GM06990 (cell line): ENCODE measurements around the gene SCIN.
"Not testable (repeated sequence)": the region's sequence is repeated elsewhere in the genome, so short reads cannot be mapped to it uniquely, and the experiment has no call there.

ENCODE experiments used
- DNase-seq: peaks from one replicate; pipeline ENCODE4 v3.0.0-alpha.2; 2011; ENCODE audit not compliant: insufficient read length; ENCODE audit errors: extremely low read depth
- H3K27me3 ChIP-seq: replicated peaks from 2 replicates; pipeline ENCODE4 v1.6.0; 2011; ENCODE audit warnings: low read length; ENCODE audit not compliant: control insufficient read depth, insufficient read depth
- H3K36me3 ChIP-seq: 2 replicates; pipeline ENCODE4 v1.5.1; 2011; ENCODE audit warnings: low read length; ENCODE audit not compliant: control insufficient read depth, insufficient read depth
- H3K4me3 ChIP-seq: replicated peaks from 2 replicates; pipeline ENCODE4 v1.5.1; 2011; ENCODE audit warnings: low read depth, mild to moderate bottlenecking, control low read depth, low read length
- CTCF ChIP-seq: IDR thresholded peaks from 2 replicates; pipeline ENCODE4 v1.5.1; 2011; ENCODE audit warnings: low read length, control low read depth, mild to moderate bottlenecking, inconsistent platforms; ENCODE audit not compliant: insufficient read depth, poor library complexity, severe bottlenecking

SCIN gene

GRCh38 chr7:12641196-12641595 is 70.7 kb downstream of the SCIN start:
- TF ChIP-seq CTCF, result no peak
- no peak for DNase-seq
- Histone ChIP-seq H3K4me3 (no peak overlapping the region), H3K27me3 (no peaks in the 10 kb centered on the region), H3K36me3 (no peaks in the 10 kb centered on the region)

DNA sequence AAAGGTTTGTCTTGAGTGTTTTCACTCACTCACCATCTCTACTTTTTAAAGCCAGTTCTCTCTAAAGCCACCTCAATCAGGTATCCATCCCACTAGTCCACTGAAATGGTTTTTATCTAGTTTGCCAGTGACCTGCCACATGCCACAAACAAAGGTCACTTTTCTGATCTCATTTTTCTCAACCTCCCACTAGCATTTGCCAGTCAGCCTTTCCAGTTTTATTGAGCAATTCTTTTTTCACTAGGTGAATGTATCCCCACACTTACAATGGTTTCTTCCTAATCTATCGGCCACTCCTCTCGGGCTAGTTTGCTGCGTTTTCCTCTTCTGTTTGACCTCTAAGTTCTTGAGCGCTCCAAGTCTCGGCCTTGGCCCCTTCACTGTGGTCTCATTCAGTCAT is 72.0 kb downstream of the SCIN start:
- DNase-seq, result no peak
- Histone ChIP-seq H3K36me3 (no peaks in the 10 kb centered on the region), H3K27me3 (no peaks in the 10 kb centered on the region), H3K4me3 (no peak overlapping the region)
- TF ChIP-seq CTCF, result no peak

DNA sequence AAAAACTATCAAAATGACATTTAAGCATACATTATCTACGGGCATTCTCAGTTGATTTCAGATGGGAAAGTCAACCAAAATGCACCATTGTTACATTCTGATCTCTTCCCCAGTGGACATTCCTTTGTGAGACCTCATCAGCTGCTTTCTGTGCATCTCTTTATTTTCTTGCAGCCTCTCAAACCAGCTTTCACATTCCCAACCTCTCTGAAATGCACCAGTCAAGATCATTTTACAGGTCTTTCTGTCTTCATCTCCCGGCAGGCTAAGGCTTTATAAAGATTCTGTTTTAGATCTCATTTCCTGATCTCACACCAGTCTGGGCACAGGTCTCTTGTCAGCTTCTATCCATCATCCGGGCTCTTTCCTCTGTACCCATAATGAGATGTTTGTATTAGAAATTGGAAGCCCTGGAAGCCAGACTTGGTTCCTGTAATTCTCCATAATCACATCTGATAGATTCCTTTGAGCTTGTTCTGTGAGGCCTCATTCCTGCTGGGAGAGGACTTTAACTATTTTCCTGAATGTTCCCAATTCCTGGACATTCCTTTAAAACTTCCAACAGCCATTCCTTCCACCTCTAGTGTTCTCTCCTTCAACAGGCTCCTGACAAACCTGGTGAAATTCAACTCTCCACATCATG is 72.6 kb downstream of the SCIN start:
- TF ChIP-seq CTCF, result no peak
- Histone ChIP-seq H3K4me3 (no peak overlapping the region), H3K27me3 (no peaks in the 10 kb centered on the region), H3K36me3 (no peaks in the 10 kb centered on the region)
- no peak for DNase-seq

DNA sequence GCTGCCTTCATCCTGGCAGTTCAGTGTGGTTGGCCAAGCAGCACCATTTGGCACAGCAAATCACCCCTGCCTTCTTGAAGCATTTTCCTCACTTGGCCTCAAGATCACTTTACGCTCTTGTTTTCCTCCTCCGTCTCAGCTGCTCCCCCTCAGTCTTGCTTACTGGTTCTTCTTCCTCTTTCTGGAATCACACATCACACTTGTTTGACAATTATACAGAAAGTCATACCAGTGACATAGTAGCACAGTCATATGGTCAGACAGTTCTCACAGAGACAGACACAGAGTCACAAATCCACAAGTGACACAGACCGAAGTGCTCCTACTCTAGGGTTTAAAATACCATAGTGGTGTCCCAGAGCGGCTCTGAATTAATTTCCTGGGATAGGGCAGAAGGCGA is 73.1 kb downstream of the SCIN start:
- TF ChIP-seq CTCF, result no peak
- Histone ChIP-seq H3K36me3 (no peaks in the 10 kb centered on the region), H3K27me3 (no peaks in the 10 kb centered on the region), H3K4me3 (no peak overlapping the region)
- no peak for DNase-seq

DNA sequence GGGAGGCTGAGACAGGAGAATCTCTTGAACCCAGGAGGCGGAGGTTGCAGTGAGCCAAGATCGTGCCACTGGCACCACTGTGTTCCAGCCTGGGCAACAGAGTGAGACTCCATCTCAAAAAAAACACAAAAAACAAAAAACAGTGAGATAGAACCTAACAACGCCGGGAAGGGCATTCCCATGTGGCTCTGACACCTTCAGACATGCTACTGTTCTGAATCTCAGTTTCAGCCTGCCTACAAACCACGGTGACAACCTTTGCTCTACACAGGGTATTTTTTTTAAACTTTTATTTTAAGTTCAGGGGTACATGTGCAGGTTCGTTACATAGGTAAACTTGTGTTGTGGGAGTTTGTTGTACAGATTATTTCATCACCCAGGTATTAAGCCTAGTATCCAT is 74.7 kb downstream of the SCIN start:
- H3K27me3 ChIP-seq, H3K4me3 ChIP-seq, DNase-seq, H3K36me3 ChIP-seq: not testable (repeated sequence)

DNA sequence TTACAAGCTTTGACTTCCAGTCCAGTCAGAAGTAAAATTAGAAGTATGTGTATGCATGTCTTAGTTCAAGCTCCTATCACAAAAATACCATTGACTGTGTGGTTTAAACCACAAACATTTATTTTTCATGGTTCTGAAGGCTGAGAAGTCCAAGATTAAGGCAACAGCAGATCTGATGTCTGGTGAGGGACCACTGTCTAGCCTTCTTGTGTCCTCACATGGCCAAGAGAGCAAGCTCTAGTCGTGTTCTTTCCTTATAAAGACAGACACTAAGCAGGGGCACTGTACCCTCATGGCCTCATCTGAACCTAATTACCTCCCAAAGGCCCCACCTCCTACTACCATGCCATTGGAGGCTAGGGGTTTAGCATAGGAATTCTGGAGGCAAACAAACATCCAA is 75.6 kb downstream of the SCIN start:
- TF ChIP-seq CTCF, result no peak
- Histone ChIP-seq H3K4me3 (no peak overlapping the region), H3K36me3 (no peaks in the 10 kb centered on the region), H3K27me3 (no peaks in the 10 kb centered on the region)
- DNase-seq, result no peak
